Left cardiac atrium (tissue), 4 donors: Measurements from ENCODE around the gene YTHDF1. TPM values are rescaled to one million over a fixed set of nuclear protein-coding genes. Genes with fewer than 3 reads are reported as not detected.

Experiments
- ATAC-seq, 2 donors: fragments of 200-7000 bp; cut with Tn5 transposase; one replicate each; pipeline ENCODE4 v1.9.1; 2020; ENCODE audit warnings: mild to moderate bottlenecking in 2 of 2, moderate library complexity in 2 of 2
- DNase-seq: peaks from one replicate; pipeline ENCODE4 v3.0.0-alpha.2; 2020
- intact Hi-C, 2 donors: fragments of 100-400 bp; cut with DNase I; formaldehyde crosslinking; loops; one replicate each; pipeline versions ENCODE4 v1.14.1 to v1.15.1; 2022 to 2023
- total RNA-seq, 2 donors: library from RNA; stranded (reverse); fragmentation: NEBNext Ultra II Directional; extraction: Animal tissue kit (Norgen Biotek cat#: 25700); gene quantifications; one replicate each; pipeline ENCODE4 v1.2.1, GENCODE V29; 2021
- donor health status: DM: no; HTN: yes; CAD: no.
- donor health status: DM: no; HTN: yes; CAD: no; lungs with severe emphysema.
- donor health status: DM: yes; HTN: yes; CAD: no.
- donor health status: Dilated cardiomyopathy.

YTHDF1 gene
- total RNA-seq, 2 donors from 2014 or later: 19.3 to 29.9 TPM

DNA sequence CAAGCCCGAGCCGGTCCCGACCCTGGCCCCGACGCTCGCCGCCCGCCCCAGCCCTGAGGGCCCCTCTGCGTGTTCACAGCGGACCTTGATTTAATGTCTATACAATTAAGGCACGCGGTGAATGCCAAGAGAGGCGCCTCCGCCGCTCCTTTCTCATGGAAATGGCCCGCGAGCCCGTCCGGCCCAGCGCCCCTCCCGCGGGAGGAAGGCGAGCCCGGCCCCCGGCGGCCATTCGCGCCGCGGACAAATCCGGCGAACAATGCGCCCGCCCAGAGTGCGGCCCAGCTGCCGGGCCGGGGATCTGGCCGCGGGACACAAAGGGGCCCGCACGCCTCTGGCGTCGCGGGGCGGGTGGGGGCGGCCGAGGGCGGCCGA lies 37.5 kb downstream of the YTHDF1 start:
- no peak for ATAC-seq
- no peak for DNase-seq
- intact Hi-C loops: loop anchor here (5.0 kb wide), 1 partner anchor 121 kb away; no protein-coding TSS in a partner anchor

GRCh38 chr20:63177785-63178445 lies 38.0 kb downstream of the YTHDF1 start:
- no peak for ATAC-seq
- DNase-seq: no peak
- intact Hi-C loops: loop anchor here (5.0 kb wide), 1 partner anchor 121 kb away; no protein-coding TSS in a partner anchor

DNA sequence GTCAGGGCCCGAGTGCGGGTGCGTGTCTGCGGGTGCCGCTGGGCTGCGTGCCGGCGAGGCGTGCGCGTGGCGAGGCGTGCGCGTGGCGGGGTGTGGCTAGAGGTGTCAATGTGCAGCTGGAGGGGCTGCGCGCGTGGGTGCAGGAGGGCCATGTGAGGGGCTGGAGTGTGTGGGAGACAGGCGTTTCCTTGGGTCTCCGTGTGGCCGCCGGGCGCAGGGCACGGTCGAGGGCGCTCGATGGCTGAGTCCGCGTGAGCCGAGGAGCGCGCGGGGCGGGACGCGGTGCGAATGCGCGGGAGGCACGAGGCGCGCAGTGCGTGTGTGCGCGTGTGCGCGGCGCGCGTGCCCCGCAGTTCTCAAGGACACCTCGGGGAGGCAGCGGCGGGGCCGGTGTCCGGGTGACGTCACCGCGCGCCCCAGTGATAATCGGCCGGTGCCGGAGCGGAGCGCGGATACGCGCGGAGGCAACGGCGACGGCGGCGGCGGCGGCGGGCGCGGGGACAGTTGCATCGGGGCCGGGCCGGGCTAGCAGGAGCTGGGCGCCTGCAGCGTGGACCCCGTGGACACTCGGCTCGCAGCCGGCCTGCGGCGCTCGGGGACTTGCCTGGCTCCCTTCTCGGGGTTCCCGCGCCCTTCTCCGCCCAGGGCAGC lies 38.7 kb downstream of the YTHDF1 start:
- ATAC-seq (no peak), DNase-seq (no peak)
- intact Hi-C loops: loop anchor here (5.0 kb wide), 1 partner anchor 120 kb away; no protein-coding TSS in a partner anchor

- intact Hi-C loops: loop anchor here (5.0 kb wide), 1 partner anchor 119 kb away; no protein-coding TSS in a partner anchor
Measured at GRCh38 chr20:63176427-63177133, 39.4 kb downstream of the YTHDF1 start.

DNA sequence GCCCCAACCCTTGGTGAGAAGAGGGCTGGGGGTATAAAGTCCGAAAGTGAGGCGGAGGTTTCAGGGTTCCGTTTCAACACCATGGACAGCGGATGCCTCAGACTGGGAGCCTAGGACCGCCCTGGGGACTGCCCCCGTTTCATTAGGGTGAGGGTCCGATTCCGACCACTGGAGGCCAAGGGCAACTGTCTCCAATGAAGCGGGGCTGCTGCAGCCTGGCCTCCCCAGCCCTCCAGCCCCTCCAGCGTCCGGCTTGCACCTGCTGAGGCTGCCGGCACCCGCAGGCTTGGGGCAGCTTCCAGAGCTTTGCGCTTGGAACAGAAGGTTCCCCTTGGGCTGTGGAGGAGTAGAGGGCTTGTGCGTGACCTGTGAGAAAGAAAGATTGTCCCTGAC lies 39.9 kb downstream of the YTHDF1 start:
- ATAC-seq: no peak
- intact Hi-C loops: loop anchor here (5.0 kb wide), 1 partner anchor 119 kb away; no protein-coding TSS in a partner anchor
- DNase-seq: no peak

More at GRCh38 chr20:63176427-63177133, 39.4 kb downstream of the YTHDF1 start:
- no peak for ATAC-seq
- no peak for DNase-seq

DNA sequence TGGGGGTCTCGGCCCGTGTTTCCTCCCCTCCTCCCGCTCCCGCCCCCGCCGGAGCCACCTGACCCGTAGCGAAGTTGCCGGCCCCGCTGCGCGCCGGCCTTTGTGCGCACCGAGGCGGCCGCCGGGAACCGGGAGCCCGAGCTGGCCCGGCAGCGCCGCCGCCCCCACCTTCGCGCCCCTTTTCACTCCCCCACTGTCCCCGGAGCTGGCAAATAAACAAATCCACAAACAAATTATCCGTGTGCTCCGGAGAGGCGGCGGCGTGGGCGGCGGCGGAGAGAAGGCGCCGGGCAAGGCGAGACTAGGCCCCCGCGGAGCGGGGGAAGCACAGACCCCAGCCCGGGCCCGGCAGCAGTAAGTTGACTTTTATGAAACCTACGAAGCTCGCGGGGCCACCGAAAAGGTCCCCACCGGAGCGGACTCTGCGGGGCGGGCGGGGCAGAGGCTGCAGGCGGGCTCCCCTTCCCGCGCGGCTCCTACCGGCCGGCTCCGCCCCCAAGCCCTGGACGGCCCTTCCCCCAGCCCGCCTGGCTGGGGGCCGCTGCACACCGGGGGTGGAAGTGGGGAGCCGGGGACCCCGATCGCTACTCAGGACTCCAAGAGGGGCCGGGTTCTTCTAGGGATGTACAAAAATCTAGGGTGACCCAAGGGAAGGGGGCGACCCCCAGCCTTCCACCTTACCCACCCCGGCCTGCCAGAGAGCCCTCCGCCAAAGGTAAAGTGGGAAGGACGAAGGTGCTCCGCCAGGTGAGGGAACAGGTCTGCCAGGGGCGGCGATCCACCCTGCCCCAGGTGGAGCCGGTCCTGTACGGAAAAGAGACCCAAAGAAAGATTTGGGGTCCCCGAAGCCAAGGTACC lies 40.7 kb downstream of the YTHDF1 start:
- DNase-seq (no peak), ATAC-seq (no peak)
- intact Hi-C loops: loop anchor here (5.0 kb wide), 1 partner anchor 118 kb away; no protein-coding TSS in a partner anchor

DNA sequence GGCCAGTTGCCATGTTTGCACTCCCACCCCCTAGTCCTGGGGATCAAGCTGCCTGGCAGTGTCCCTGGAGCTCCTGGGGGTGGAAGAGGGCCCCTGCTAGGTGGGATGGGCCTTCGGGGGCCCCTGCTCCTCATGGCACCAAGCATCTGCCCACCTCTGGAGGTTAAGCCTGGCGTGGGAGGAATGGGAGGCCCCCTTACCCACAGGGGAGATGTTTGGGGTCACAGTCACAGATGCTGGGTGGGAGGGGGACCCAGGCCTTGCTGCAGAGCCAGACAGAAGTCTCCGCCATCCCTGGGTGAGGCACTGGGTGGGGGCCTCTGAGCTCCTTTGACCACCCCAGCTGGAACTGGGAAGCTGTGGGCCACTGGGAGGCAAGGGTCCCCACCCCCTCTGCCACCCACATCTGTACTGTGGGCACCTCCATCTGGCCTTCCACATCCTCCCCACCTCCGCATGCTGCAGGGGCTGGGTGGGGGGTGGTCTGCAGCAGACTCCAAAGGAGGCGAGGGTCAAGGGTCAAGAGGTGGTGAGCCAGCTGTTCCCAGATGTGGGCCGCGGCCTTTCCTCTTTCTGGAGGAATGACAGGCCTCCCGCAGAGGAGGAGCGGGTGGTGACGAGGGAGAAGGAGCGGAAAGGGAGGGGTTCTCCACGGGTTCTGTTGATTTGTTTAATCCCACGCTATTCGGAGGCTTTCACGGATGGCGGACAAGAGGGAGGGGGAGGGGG lies 41.5 kb downstream of the YTHDF1 start:
- DNase-seq (no peak), ATAC-seq (no peak)
- intact Hi-C loops: loop anchor here (5.0 kb wide), 1 partner anchor 117 kb away; no protein-coding TSS in a partner anchor

GRCh38 chr20:63173552-63174191 lies 42.3 kb downstream of the YTHDF1 start:
- ATAC-seq: no peak
- no peak for DNase-seq
- intact Hi-C loops: no loop called here

- intact Hi-C loops: no loop called here
Measured at GRCh38 chr20:63172726-63173125, 43.2 kb downstream of the YTHDF1 start.

GRCh38 chr20:63171991-63172390 lies 43.9 kb downstream of the YTHDF1 start:
- ATAC-seq (no peak), DNase-seq (no peak)
- intact Hi-C loops: no loop called here

More at GRCh38 chr20:63172726-63173125, 43.2 kb downstream of the YTHDF1 start:
- ATAC-seq (no peak), DNase-seq (no peak)

DNA sequence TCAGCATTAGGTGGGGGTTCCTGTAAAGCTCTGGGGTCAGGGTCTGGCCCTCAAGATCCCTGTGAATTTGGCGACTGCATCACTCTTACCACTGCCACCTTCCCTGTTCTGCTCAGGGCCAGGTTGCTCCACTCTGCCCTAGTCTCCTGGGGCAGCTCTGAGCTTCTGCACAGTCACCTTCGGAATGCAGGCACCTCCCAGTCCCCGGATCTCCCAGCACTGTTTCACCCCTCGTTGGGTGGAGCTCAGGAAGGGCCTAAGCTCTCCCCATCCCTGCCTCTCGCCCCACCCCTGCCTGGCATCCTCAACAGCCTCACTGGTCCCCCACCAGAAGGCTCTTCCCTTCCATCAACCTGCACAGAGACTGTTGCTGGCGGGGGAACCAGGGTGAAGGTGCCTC lies 46.2 kb downstream of the YTHDF1 start:
- intact Hi-C loops: no loop called here
- ATAC-seq (no peak), DNase-seq (no peak)

DNA sequence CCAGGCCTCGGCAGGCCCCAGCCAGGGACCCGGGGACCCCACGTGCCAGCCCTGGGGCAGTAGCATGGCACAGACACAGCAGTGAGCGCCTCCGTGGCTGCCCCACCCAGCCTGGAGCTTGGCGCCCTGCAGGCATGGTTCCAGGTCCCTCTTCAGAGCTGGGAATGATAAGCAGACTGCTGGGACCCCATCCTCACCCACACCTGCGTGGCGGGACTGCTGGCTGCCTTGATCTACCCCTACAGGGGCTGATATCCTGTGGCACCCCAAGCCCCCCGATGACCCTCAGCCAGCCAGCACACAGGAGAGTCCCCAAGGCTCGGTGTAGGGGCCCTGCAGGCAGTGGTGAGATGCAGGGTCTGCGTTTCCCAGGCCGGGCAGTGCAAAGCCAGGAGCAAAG lies 47.1 kb downstream of the YTHDF1 start:
- no peak for ATAC-seq

DNA sequence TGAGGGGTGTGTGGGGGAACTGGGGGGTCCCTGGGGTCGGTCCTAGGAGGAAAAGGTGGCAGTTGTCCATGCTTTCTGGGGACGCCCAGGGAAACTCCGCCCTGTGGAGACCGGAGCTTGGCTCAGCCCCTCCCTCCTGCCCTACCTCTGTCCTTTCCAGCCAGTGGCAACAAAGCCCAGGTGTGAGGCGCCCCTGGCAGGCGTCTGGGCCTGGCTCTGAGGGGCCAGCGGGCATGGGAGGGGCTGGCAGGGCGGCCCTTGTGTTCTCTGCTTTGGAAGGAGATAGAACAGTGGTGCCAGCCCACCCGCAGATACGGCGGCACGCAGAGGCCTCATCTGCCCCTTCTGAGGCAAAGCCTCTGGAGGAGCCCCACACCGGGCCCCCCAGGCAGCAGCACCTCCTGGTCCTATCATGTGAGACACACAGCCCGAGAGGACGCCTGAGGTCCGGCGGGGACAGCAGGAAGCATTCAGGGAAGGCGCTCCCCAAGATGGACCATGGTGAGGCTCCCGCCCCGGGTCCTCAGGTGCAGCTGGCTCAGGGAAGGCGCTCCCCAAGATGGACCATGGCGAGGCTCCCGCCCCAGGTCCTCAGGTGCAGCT lies 47.9 kb downstream of the YTHDF1 start:
- DNase-seq (no peak), ATAC-seq (no peak)
- intact Hi-C loops: no loop called here

More for the DNA sequence above, 47.1 kb downstream of the YTHDF1 start:
- no peak for DNase-seq
- intact Hi-C loops: no loop called here

- intact Hi-C loops: no loop called here
- ATAC-seq (no peak), DNase-seq (no peak)
Measured at GRCh38 chr20:63167026-63167917, 48.7 kb downstream of the YTHDF1 start.

- ATAC-seq (no peak), DNase-seq (no peak)
- intact Hi-C loops: no loop called here
Measured at GRCh38 chr20:63166193-63167020, 49.5 kb downstream of the YTHDF1 start.
